Measurements from ENCODE around the gene MICU1.
"Not testable (repeated sequence)": the region's sequence is repeated elsewhere in the genome, so short reads cannot be mapped to it uniquely, and the experiment has no call there.

The MICU1 gene

GRCh38 chr10:72455889-72456595, 169.8 kb downstream of the MICU1 start:
- no peak for DNase-seq (ENCODE audit: low read depth in 1 of 2, low spot score in 1 of 2)

DNA sequence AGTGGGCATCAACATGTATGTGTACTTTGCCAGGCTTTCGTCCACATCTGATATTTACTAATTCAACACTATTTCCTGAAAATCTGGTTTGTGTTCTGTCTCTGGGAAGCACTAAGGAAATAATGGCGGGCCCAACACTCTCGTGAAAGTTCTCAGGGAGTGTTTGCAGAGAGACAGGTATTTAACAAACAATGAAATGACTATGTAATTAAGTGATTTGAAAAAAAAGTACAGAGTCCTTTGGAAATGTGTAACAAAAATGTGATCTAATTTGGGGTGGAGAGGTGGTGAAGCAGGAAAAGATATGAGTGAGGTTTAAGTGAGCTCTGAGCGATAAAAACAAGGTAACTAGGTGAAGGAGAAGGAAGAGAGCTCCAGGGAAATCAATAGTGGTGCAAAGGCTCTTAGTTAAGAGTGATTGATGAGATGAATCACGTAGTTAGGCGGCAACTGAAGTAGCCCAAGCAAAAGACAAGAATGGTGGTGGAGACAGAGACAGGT, 175.9 kb downstream of the MICU1 start:
- no peak for DNase-seq (ENCODE audit: low read depth in 1 of 2, low spot score in 1 of 2)

- no peak for DNase-seq (ENCODE audit: low read depth in 1 of 2, low spot score in 1 of 2)
Measured at GRCh38 chr10:72445851-72446250, 180.0 kb downstream of the MICU1 start.

- DNase-seq (ENCODE audit: low read depth in 1 of 2, low spot score in 1 of 2), result not testable (repeated sequence)
Measured at GRCh38 chr10:72442969-72443368, 182.9 kb downstream of the MICU1 start.

- DNase-seq (ENCODE audit: low read depth in 1 of 2, low spot score in 1 of 2), result no peak
Measured at GRCh38 chr10:72435570-72435969, 190.3 kb downstream of the MICU1 start.

DNA sequence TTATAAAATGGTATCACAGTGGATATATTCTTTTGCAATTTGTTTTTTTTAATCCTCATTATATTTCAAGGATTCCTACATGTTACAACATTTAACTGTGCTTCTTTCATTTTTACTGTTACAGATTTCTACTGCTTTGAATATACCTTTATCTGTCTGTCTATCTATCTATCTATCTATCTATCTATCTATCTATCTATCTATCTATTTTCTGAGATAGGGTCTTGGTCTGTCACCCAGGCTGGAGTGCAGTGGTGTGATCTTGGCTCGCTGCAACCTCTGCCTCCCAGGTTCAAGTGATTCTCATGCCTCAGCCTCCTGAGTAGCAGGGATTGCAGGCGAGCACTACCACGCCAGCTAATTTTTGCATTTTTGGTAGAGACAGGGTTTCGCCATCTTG, 194.9 kb downstream of the MICU1 start:
- DNase-seq (ENCODE audit: low read depth in 1 of 2, low spot score in 1 of 2), result not testable (repeated sequence)

DNA sequence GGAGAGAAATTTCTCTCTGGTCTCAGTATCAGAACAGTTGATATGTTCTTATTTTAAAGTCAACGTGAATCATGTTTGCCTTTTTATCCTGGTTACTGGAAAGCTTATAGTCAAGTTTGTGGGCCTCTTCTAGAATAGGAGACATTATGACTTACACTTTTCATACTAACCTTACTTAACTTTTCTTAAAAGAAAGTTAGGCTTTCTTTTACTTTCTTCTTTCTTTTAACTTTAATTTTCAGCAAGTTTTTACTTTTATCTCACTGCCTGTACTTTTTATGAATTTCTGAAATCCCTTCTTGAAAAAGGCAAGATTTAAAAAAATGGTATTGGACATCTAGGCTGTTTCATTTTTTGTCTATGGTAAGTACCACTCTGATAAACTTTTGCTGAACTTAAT, 195.9 kb downstream of the MICU1 start:
- no peak for DNase-seq (ENCODE audit: low read depth in 1 of 2, low spot score in 1 of 2)

DNA sequence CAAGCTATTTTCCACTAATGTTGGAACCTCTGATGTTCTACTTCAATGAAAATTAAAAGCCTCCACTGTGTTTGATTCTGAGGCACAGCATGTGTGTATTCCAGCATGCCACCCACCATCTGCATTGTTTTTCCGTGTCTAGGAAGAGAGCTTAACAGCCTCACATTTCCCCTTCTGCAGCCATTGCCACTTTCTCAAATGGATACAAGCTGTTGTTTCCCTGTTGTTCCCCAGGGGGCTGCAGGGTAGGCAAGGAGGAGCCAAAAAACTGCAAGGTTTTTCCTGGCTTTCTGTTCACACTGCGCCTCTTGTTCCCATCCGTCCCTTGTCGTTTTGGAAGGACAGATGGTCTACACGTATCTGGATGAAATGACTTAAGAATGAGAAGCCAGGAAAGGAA, 198.9 kb downstream of the MICU1 start:
- DNase-seq (ENCODE audit: low read depth in 1 of 2, low spot score in 1 of 2), result no peak

DNA sequence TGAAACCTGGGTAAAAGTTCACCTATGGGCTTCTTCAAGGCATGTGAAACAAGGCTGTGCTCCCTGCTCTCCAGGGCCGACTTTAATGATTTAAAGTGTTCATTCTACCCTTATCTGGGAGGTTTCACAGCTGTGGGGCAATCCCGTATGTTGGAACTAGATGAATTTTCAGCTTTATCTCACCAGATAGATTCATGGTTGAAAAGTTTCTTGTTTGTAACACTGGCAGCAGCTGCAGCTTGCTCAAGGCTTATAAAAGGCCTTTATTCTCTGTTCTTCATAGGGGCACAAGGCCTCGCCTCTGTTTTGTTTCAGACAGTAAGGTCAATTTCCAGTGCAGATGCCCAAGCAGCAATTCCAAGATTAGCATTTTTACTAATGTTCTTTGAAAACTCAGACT, 200.7 kb downstream of the MICU1 start:
- DNase-seq (ENCODE audit: low read depth in 1 of 2, low spot score in 1 of 2), result no peak

DNA sequence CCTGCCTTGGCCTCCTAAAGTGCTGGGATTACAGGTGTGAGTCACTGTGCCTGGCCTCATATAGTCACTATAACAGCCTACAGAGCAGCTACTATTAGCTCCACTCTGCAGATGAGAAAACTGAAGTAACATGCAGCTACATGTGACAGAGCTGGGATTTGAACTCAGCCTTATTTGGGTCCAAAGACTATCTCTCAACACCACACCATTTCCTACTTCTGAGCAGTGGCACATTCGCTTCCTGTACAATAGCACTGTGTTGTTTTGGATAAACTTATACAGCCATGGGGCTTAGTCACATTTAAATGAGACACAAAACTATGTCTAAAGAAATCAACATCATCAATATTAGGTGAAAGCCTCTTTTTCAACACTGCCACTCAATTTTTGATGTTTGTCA, 201.3 kb downstream of the MICU1 start:
- DNase-seq (ENCODE audit: low read depth in 1 of 2, low spot score in 1 of 2), result no peak

DNA sequence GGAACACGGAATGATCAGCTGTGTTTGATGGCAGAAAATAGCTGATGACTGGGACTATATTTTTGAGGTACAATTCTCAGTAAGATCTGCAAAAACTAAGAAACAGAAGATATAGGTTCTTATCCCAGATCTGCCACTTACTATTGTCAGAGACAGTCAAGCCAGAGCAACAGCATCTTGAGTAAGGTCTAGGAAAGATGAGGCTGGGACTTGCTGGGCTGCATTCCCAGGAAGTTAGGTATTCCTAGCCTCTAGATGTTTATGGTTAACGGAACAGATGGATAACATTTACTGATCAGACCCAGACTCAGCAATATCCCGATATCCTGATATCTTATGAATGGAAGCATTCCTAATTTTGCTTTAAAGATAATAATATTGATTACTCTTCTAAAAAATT, 202.5 kb downstream of the MICU1 start:
- DNase-seq (ENCODE audit: low read depth in 1 of 2, low spot score in 1 of 2), result no peak

GRCh38 chr10:72421885-72422540, 203.9 kb downstream of the MICU1 start:
- no peak for DNase-seq (ENCODE audit: low read depth in 1 of 2, low spot score in 1 of 2)

GRCh38 chr10:72419241-72419640, 206.6 kb downstream of the MICU1 start:
- no peak for DNase-seq (ENCODE audit: low read depth in 1 of 2, low spot score in 1 of 2)

DNA sequence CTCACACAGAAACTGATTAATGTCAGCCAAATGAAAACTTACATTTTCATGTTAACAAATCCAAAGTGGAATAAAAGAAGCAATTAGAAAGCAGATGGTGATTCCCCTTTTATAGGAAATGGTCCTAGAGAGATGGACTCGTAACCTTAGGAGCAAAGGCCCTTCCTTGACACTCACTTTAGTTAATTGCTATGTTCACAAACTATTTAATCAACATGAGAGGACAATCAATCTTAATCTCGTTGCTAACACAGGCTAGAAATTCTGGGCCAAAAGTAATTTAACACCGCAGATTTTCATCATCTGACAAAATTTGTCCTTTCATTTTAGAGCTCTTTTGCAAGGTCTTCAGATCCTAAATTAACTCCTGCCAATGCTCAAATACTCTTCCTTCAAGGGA, 207.2 kb downstream of the MICU1 start:
- DNase-seq (ENCODE audit: low read depth in 1 of 2, low spot score in 1 of 2), result no peak

GRCh38 chr10:72417971-72418370, 207.9 kb downstream of the MICU1 start:
- DNase-seq (ENCODE audit: low read depth in 1 of 2, low spot score in 1 of 2), result no peak

DNA sequence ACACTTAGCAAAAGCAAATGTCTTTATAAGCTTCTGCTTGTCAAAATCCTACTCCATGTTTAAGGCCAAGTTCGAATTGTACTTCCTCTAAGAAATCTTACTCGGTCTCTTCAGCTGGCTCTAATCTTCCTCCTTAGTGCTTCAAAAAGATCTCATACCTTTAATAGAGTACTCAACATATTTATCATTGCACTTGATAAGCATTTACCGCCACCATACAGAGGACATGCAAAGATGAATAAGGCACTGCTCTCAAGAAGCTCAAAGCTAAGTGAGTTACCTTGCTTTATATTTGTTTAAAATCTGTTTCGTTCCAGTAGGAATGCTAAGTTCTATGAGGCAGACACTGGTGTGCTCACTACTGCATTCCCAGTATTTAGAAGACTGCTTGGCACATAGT, 209.2 kb downstream of the MICU1 start:
- no peak for DNase-seq (ENCODE audit: low read depth in 1 of 2, low spot score in 1 of 2)

- no peak for DNase-seq (ENCODE audit: low read depth in 1 of 2, low spot score in 1 of 2)
Measured at GRCh38 chr10:72414642-72415041, 211.2 kb downstream of the MICU1 start.

DNA sequence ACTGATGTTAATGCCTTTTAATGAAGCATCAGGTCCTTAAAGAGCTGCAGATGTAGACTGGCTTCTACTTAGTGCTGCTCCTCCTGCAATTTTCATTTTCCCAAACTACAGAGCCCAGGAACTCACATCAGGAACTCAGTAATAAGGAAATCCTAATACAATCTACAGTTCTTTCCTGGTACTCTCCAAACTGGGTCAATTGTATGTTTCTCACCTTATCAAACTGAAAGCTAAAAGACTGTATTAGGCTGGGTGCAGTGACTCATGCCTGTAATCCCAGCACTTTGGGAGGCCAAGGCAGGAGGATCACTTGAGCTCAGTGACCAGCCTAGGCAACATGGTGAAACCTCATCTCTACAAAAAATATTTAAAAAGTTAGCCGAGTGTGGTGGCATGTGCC, 216.7 kb downstream of the MICU1 start:
- DNase-seq (ENCODE audit: low read depth in 1 of 2, low spot score in 1 of 2), result no peak

GRCh38 chr10:72407927-72408600, 217.8 kb downstream of the MICU1 start:
- DNase-seq (ENCODE audit: low read depth in 1 of 2, low spot score in 1 of 2), result no peak

DNA sequence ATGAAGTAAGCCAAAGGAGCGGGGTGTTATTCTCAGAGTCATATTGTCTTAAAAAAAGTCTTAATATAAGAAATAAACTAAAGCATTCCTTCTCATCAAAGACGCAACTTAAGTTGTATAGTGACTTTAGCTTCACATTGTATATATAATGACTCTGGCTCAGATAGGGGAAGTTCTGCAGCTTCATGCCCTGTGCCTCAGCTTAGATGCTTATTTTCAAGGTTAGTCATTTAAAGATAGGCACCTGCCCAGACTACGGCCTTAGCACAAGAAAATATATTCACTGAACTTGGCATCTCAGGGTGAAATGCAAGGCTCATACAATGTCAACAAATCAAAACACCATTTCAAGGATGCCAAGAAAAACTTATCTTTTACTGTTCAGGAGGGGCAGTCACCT, 218.4 kb downstream of the MICU1 start:
- no peak for DNase-seq (ENCODE audit: low read depth in 1 of 2, low spot score in 1 of 2)

DNA sequence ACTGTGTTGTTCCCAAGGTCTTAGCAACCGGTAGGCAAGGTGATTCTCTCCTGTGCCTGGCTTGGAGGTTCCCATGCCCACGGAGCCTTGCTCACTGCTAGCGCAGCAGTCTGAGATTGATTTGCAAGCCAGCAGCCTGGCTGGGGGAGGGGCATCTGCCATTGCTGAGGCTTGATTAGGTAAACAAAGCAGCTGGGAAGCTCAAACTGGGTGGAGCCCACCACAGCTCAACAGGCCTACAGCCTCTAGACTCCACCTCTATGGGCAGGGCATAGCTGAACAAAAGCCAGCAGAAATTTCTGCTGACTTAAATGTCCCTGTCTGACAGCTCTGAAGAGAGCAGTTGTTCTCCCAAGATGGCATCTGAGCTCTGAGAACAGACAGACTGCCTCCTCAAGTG, 230.3 kb downstream of the MICU1 start:
- not testable (repeated sequence) for DNase-seq (ENCODE audit: low read depth in 1 of 2, low spot score in 1 of 2)

DNA sequence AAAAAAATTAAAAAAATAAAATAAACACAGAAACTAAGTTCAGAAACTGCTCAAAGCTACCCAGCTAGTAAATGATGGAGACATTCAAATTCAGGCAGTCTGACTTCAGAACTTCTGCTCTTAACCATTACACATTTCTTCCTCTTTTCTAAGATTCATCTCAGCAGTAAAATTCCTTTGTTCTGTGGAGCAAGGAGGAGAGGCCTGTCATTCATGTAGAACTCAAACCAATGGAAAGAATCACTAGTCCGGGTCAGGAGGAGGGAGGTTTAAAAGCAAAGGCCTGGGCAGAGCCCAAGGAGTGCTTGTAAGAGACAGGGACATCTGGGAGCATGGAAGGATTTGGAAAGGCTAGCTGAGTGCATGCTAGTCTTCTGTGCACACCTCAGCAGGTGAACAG, 233.3 kb downstream of the MICU1 start:
- no peak for DNase-seq (ENCODE audit: low read depth in 1 of 2, low spot score in 1 of 2)

Measured in stimulated activated CD4-positive, alpha-beta T cell treated with anti-CD3 and anti-CD28 coated beads, Interleukin-15, amount 100 ng/mL, for 1 hour (primary cell).